GM12878 (cell line): ENCODE data around the gene ENTREP3. TPM values are rescaled to one million over a fixed set of nuclear protein-coding genes. Genes with fewer than 3 reads are reported as not detected.

Experiments used
- ATAC-seq: fragments of 200-7000 bp; cut with Tn5 transposase; 3 replicates; pipeline ENCODE4 v1.9.1; 2020; ENCODE audit warnings: mild to moderate bottlenecking, moderate library complexity
- BruUV-seq: library from RNA; stranded (reverse); fragments of 400-500 nt; replicated peaks from 2 replicates; lab custom pipeline; 2021; lab: Mats Ljungman, UMichigan
- CTCF ChIA-PET: fragments of 300-600 bp; sonication (Branson Sonifier 250); formaldehyde crosslinking; extraction: SDS; loops from one replicate; lab custom pipeline; 2021; ENCODE audit warnings: inconsistent platforms; lab: Yijun Ruan, JAX
- POLR2A ChIA-PET: fragments of 350-600 bp; formaldehyde crosslinking; extraction: SDS; loops from one replicate; lab custom pipeline; 2021; ENCODE audit warnings: inconsistent platforms; lab: Charles Lee
- RAD21 ChIA-PET: fragments of 300-600 bp; sonication (Branson Sonifier 250); formaldehyde crosslinking; loops from one replicate; lab custom pipeline; 2023; ENCODE audit warnings: antibody characterized with exemption; ENCODE audit not compliant: unreplicated experiment; lab: Charles Lee
- SMC1A ChIA-PET: fragments of 300-600 bp; sonication (Branson Sonifier 250); formaldehyde crosslinking; loops from one replicate; lab custom pipeline; 2023; ENCODE audit not compliant: unreplicated experiment, uncharacterized antibody; lab: Charles Lee
- DNase-seq: peaks from one replicate; pipeline ENCODE4 v3.0.0-alpha.2; 2011; ENCODE audit warnings: low read depth, low spot score
- FAIRE-seq: peaks from 3 replicates; lab custom pipeline; 2011; peaks lifted over from hg19 to GRCh38; lab: Jason Lieb, UNC
- H2AFZ ChIP-seq: 2 replicates; pipeline ENCODE4 v1.6.0; 2011; ENCODE audit warnings: low read depth, low read length, control low read depth; ENCODE audit not compliant: control insufficient read depth
- H3K27ac ChIP-seq: 2 replicates; pipeline ENCODE4 v1.5.1; 2011; ENCODE audit warnings: control low read depth; ENCODE audit not compliant: control insufficient read depth, insufficient read depth
- H3K27me3 ChIP-seq, 2 experiments: replicated peaks in 1 of 2; 2 replicates each; pipeline versions ENCODE4 v1.6.0 to v1.6.1; 2011; ENCODE audit warnings: low read length in 1 of 2; ENCODE audit not compliant: control insufficient read depth in 2 of 2, insufficient read depth in 2 of 2
- H3K36me3 ChIP-seq, 2 experiments: 2 replicates each; pipeline ENCODE4 v1.5.1; 2011; ENCODE audit warnings: low read length in 1 of 2; ENCODE audit not compliant: control insufficient read depth in 2 of 2, insufficient read depth in 2 of 2
- H3K4me1 ChIP-seq: 2 replicates; pipeline ENCODE4 v1.6.1; 2011; ENCODE audit warnings: mild to moderate bottlenecking, low read length, moderate library complexity, mixed read lengths; ENCODE audit not compliant: control insufficient read depth, insufficient read depth
- H3K4me2 ChIP-seq: 2 replicates; pipeline ENCODE4 v1.6.0; 2011; ENCODE audit warnings: control low read depth; ENCODE audit not compliant: control insufficient read depth, insufficient read depth
- H3K4me3 ChIP-seq: fragments of 200-600 bp; sonication (generic); 2 replicates; pipeline ENCODE4 v1.5.1; 2016
- H3K79me2 ChIP-seq: 2 replicates; pipeline ENCODE4 v1.6.0; 2011; ENCODE audit warnings: low read length; ENCODE audit not compliant: control insufficient read depth, insufficient read depth
- H3K9ac ChIP-seq: 2 replicates; pipeline ENCODE4 v1.8.0; 2011; ENCODE audit warnings: low read length, control low read depth, mixed read lengths; ENCODE audit not compliant: control insufficient read depth, insufficient read depth
- H3K9me3 ChIP-seq: replicated peaks from 3 replicates; pipeline ENCODE4 v1.5.1; 2011; ENCODE audit warnings: mild to moderate bottlenecking, low read length; ENCODE audit not compliant: control insufficient read depth, insufficient read depth
- H4K20me1 ChIP-seq: 2 replicates; pipeline ENCODE4 v1.6.0; 2011; ENCODE audit not compliant: control insufficient read depth, insufficient read depth
- BACH1 ChIP-seq: fragments of 450-650 bp; IDR thresholded peaks from 2 replicates; pipeline ENCODE4 v1.6.1; 2017; ENCODE audit warnings: mild to moderate bottlenecking, borderline replicate concordance
- BMI1 ChIP-seq: fragments of 450-650 bp; IDR thresholded peaks from 2 replicates; pipeline ENCODE4 v1.6.1; 2016; ENCODE audit warnings: mild to moderate bottlenecking, moderate library complexity, borderline replicate concordance
- CUX1 ChIP-seq: IDR thresholded peaks from 2 replicates; pipeline ENCODE4 v1.6.1; 2012; ENCODE audit warnings: improper control_type of control experiment, low read depth, low read length; ENCODE audit not compliant: insufficient replicate concordance
- EP300 ChIP-seq, 2 experiments: fragments of 150-350 bp in 1 of 2; IDR thresholded peaks; 2 replicates each; pipeline ENCODE4 v1.6.1; 2011 to 2012; ENCODE audit warnings: low read depth in 2 of 2, low read length in 2 of 2, borderline replicate concordance in 1 of 2, improper control_type of control experiment in 1 of 2, inconsistent platforms in 1 of 2; ENCODE audit not compliant: control insufficient read depth in 1 of 2
- MAX ChIP-seq: IDR thresholded peaks from 2 replicates; pipeline ENCODE4 v1.6.1; 2012; ENCODE audit warnings: low read depth, low read length, improper control_type of control experiment
- MTA2 ChIP-seq: fragments of 450-650 bp; IDR thresholded peaks from 2 replicates; pipeline ENCODE4 v1.6.1; 2016; ENCODE audit warnings: low read depth, mild to moderate bottlenecking, moderate library complexity
- MTA3 ChIP-seq: IDR thresholded peaks from 2 replicates; pipeline ENCODE4 v1.6.1; 2012; ENCODE audit warnings: low read length, inconsistent platforms, borderline replicate concordance
- NR2C2 ChIP-seq: IDR thresholded peaks from 2 replicates; pipeline ENCODE4 v1.6.1; 2011; ENCODE audit warnings: borderline replicate concordance, low read depth; ENCODE audit not compliant: control insufficient read depth, insufficient read length
- TCF7 ChIP-seq: IDR thresholded peaks from 2 replicates; pipeline ENCODE4 v1.6.1; 2014; ENCODE audit warnings: antibody characterized with exemption, borderline replicate concordance
- ZNF687 ChIP-seq: fragments of 450-650 bp; IDR thresholded peaks from 2 replicates; pipeline ENCODE4 v1.6.1; 2017; ENCODE audit warnings: mild to moderate bottlenecking, moderate library complexity
- WGBS: methylation state at CpG from one replicate; pipeline ENCODE4 v1.1.6; 2016; ENCODE audit warnings: low lambda C conversion rate; ENCODE audit not compliant: insufficient replicate concordance, insufficient coverage; ENCODE audit errors: missing lambda C conversion rate; 5-methylcytosine and 5-hydroxymethylcytosine counted together
- in situ Hi-C: fragments of 300-500 bp; cut with MboI; formaldehyde crosslinking; loops from 9 replicates; pipeline ENCODE4 v1.14.3; 2018; ENCODE audit warnings: mixed read lengths
- intact Hi-C: fragments of 100-400 bp; cut with micrococcal nuclease; formaldehyde crosslinking; loops from one replicate; pipeline ENCODE4 v1.14.2; 2022; ENCODE audit not compliant: unreplicated experiment
- polyA plus RNA-seq, 11 experiments: library from polyadenylated mRNA; depleted of rRNA in 4 of 11; unstranded in 6 of 11; stranded (reverse) in 5 of 11; fragments of >200 nt; fragmentation: Nextera tagmentation in 4 of 11; fragmentation: Illumina TruSeq in 1 of 11; extraction: Ambion mirVana in 4 of 11; extraction: Trizol in 1 of 11; gene quantifications; 1 replicate in 1 of 11; 2 replicates in 10 of 11; pipeline versions ENCODE4 v1.2.1 to v1.2.3, GENCODE V29; 2011 to 2016; ENCODE audit warnings: inconsistent platforms in 2 of 11, missing spikeins in 2 of 11, low read depth in 1 of 11
- total RNA-seq, 4 experiments: library from RNA; depleted of rRNA in 3 of 4; stranded (reverse); fragments of >200 nt in 3 of 4; fragmentation: Illumina TruSeq in 1 of 4; extraction: Trizol in 1 of 4; gene quantifications; 2 replicates each; pipeline versions ENCODE4 v1.2.1 to v1.2.3, GENCODE V29; 2013 to 2021

ENTREP3 gene
- total and polyA plus RNA-seq, 10 of the 15 experiments (the other 5 are each of a cell fraction or from before 2014, with no cell fraction given) = 1.7 to 31.8 (median 3.9) TPM

- TF ChIP-seq ZNF687 (no peak), EP300 (IDR thresholded peaks at IDR 0.05; ENCODE audit: borderline replicate concordance in 1 of 2, control insufficient read depth in 1 of 2, low read depth in 2 of 2, low read length in 2 of 2) (no peak)
Measured at GRCh38 chr1:155282488-155283091, 27.3 kb upstream of the ENTREP3 start (continued).

GRCh38 chr1:155279268-155279667 lies 24.0 kb upstream of the ENTREP3 start:
- no peaks in the 10 kb centered on the region for H4K20me1 ChIP-seq
- in situ Hi-C loops (no loop called here), intact Hi-C loops (no loop called here)
- ChIA-PET CTCF (interaction anchor here (0.7 to 1.8 kb wide), 8 partner anchors 13 to 62 kb away, joined by 3 to 6 read pairs (median 4); partner anchors contain the start of gene FDPS), POLR2A (interaction anchor here (0.6 to 1.6 kb wide), 3 partner anchors 25 to 58 kb away, joined by 3 to 4 read pairs (median 3); no protein-coding TSS in a partner anchor), SMC1A (interaction anchor here (0.7 to 1.5 kb wide), 3 partner anchors 27 to 44 kb away, joined by 3 to 10 read pairs (median 4); no protein-coding TSS in a partner anchor), RAD21 (interaction anchor here (2.2 kb wide), 1 partner anchor 44 kb away, joined by 13 read pairs; no protein-coding TSS in a partner anchor)
- H3K4me3 ChIP-seq = no peak overlapping the region
- BruUV-seq = no TSS peak
- no peak for ATAC-seq
- no peak overlapping the region for H2AFZ ChIP-seq
- H3K79me2 ChIP-seq = no peaks in the 10 kb centered on the region
- H3K27me3 ChIP-seq = no peaks in the 10 kb centered on the region
- no peaks in the 10 kb centered on the region for H3K9me3 ChIP-seq
- H3K36me3 ChIP-seq = no peaks in the 10 kb centered on the region
- no peak for FAIRE-seq
- H3K4me2 ChIP-seq = no peak overlapping the region; the same call in 1 of the 2 replicates
- no peak overlapping the region for H3K9ac ChIP-seq
- DNase-seq = no peak
- no peak overlapping the region for H3K27ac ChIP-seq
- H3K4me1 ChIP-seq = peaks cover 10% of the 10 kb centered on the region
- 32% methylated on average over 2 of the region's 2 CpGs for WGBS
- TF ChIP-seq NR2C2 (no peak), MAX (no peak), MTA3 (no peak), CUX1 (no peak), BACH1 (no peak), BMI1 (no peak), TCF7 (no peak), MTA2 (no peak)
